GM21390 (cell line): ENCODE measurements around the gene ZNF180.
"Not testable (repeated sequence)": the region's sequence is repeated elsewhere in the genome, so short reads cannot be mapped to it uniquely, and the experiment has no call there.

ENCODE experiments used
- ATAC-seq: cut with Tn5 transposase; IDR thresholded peaks from one replicate; pipeline ENCODE4 v1.9.1; 2021; ENCODE audit not compliant: unreplicated experiment

The ZNF180 gene

GRCh38 chr19:44499559-44499958 is 763 bp downstream of the ZNF180 start:
- no peak for ATAC-seq

DNA sequence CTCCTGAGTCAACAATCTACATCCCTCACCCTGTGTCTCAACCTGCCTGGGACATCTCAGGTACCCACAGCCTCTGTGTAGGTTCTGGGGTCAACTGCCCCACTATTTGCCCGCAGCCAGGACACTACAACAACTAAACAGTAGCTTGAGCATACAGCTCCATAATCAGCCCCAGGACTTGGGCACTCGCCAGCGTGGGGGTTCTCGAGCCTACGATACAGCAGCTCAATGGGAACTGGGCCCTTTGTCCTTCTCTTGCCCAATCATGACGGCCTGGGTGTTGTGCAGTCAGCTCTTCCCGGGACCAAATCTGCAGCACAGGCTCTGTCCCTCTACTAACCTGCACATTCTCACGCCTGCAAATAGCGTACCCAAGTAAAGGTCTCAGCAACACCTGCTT is 1.3 kb downstream of the ZNF180 start:
- no peak for ATAC-seq

DNA sequence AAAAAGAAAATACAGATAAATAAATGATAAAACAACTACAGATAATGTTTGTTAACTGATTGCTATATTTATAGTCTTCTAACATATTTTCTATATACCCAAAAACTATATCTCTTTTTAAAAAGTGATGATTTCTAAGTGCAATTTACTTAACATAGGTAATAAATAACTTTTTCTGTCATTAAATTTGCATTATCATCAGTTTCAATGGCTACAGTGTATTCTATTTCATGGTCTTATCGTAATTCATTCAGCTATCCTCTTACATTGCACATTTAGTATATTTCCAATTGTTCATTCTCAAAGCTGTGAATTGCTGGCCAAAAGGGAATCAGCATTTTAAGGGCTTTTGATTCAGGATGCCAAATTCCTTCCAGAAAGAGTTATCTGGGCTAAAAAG is 3.6 kb downstream of the ZNF180 start:
- no peak for ATAC-seq

DNA sequence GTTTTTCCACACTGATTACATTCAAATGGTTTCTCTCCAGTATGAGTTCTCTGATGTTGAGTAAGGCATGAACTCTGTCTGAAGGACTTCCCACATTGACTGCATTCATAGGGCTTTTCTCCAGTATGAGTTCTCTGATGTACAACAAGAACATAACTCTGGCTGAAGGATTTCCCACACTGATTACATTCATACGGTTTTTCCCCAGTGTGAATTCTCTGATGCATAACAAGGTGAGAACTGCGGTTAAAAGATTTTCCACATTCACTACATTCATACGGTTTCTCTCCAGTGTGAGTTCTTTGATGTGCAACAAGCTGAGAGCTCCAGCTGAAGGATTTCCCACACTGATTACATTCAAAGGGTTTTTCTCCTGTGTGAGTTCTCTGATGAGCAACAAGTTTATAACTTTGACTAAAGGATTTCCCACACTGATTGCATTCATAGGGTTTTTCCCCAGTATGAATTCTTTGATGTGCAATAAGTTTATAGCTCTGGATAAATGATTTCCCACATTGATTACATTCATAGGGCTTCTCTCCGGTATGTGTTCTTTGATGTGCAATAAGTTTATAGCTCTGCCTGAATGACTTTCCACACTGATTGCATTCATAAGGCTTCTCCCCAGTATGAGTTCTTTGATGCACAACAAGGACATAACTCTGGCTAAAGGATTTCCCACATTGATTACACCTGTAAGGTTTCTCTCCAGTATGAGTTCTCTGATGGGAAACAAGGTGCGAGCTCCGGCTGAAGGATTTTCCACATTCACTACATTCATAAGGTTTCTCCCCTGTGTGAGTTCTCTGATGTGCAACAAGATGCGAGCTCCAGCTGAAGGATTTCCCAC is 23.5 kb downstream of the ZNF180 start:
- no peak for ATAC-seq

GRCh38 chr19:44468730-44469129 is 31.6 kb downstream of the ZNF180 start:
- ATAC-seq = not testable (repeated sequence)

GRCh38 chr19:44462600-44463286 is 37.6 kb downstream of the ZNF180 start:
- ATAC-seq = not testable (repeated sequence)

DNA sequence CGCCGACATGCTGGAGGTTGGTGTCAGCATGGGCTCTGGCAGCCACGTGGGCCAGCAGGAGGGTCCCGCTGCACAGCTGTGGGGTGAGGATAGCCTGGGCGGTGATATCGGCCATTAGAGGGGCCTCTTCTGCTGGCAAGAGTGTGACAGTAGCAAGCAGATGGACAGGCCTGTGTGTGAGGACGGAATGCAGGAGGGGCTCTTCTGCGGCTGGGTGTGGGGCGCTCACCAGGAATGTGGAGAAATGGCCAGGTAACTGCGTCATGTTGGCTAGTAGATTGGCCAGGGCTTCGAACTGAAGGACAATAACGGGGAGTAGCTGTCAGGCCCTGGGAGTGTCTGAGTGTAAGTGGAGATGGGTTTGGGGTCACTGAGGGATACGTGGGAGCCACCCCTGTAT is 44.3 kb downstream of the ZNF180 start:
- ATAC-seq = not testable (repeated sequence)

DNA sequence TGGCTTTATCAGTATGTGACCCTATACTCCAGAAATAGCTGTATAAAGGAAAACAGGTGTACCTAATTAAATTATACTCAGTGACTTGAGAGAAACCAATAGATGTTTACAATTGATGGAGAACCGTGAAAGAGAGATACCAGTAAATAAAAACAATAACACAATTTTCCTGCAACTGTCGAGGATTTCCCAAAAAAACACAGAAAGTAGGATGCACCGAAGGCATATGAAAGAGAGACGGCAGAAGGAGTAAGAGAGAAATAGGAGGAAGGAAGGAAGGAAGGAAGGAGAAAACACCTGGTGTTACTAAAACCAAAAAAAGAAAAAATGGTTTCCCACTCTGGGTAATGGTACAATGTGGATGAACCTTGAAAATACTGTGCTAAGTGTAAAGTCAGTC is 45.2 kb downstream of the ZNF180 start:
- ATAC-seq = no peak

- no peak for ATAC-seq
Measured at GRCh38 chr19:44452367-44452766, 48.0 kb downstream of the ZNF180 start.

DNA sequence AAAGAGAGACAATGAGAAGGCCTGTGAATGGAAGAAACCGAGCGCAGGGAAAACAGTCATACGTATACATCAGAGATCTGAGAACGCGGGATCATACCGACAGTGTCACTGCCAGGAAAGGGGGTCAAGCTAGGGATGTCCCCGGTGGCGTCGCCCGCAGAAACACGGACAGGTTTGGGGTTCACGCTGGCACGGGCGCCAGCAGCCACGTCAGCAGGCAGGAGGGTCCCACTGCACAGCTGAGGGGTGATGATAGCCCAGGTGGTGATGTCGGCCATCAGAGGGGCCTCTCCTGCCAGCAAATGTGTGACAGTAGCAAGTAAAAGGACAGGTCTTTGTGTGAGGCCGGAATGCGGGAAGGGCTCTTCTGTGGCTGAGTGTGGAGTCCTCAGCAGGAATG is 48.6 kb downstream of the ZNF180 start:
- ATAC-seq = no peak

DNA sequence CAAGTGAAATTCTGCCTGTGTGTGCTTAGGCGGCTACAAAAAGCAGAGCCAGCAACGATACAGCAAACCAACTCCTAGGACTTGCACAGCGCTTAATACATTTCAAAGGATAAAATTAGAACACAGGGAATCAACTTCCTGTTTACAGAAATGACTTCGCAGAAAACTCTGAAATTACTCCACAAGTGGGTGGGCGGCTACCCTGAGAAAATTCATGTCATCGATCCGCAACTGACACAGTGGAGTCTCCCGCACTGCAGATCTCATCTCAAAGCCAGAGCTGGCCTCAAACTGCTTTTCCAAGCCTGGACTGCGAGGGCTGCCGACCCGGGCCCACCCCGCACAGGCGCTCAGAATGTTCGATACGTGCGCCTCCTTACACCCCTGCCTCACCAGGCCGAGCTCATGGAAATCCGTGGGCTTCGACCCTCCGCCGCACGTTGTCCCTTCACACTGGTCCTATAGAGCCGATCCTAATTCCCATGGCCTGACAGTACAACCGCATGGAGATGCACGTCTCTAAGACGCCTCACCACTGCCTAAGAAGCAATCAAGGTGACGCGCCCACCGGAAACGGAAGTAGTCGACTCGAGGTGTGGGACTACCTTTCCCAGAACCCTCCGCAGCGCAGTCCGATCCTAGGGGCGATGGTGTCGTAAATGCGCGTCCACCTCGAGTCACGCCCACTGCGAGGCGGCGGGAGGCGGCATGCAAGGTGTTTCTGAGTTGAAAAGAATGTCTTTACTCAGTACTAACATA is 52.2 kb downstream of the ZNF180 start, which contains the start of gene ZNF229:
Gene ZNF229 (minus strand): TSS at position 557 of the 759 bp plus-strand sequence. CDS start 5,625 bp downstream, outside the sequence.
- no peak for ATAC-seq

DNA sequence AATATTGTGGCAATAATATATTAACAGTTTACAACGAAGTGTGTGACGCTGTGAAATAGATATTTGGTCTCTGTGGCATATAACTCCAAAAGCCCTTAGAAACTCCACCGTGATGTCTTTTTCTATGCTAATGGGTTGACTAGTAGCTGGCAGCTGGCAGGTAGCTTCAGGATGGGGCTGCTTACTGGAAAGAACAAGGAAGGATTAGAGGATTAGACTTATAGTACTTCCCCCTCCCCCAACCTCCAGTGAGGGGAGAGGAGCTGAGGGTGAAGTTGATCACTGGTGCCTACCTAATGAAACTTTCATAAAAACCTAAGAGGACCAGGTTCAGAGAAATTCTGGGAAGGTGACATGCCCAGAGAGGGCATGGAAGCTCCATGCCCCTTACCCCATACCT is 61.9 kb downstream of the ZNF180 start:
- no peak for ATAC-seq

DNA sequence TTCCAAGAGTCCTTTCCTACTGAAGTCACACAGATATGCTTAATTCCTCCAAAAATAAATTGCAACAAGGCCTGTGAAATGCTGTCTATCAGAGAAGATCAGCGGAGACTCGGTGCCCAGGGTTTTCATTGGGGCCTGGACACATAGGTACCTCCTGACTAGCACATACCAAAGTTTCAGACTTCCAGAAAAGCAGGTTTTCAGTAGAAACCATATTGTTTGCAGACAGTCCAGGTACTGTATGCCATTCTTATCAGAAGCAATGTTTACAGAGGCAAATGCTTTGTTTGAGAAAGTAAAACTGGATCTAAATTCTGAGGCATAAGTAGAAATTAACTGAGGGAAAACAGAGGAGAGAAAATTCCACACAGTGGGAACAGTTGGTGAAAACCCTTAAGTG is 64.9 kb downstream of the ZNF180 start:
- ATAC-seq = no peak

DNA sequence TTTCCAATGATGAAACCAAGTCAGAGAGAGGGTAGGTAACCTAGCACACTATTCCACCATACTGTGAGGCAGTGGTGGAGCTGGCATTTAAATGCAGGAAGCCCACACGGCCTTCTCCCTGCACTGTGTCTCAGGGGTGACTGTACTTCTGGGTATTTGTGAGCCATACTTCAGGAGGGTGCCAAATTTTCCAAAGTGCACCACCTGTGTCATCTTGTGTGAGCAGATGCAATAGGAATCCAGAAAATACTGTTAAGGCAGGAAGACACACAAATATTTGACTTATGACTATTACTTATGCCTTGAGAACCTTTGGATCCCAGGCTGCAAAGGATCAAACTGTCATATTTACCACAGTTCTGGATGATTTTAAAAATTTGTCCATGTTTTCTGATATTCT is 69.4 kb downstream of the ZNF180 start:
- no peak for ATAC-seq
